Stomach (tissue), 9 donors: ENCODE data around the gene SYNE2. TPM values are rescaled to one million over a fixed set of nuclear protein-coding genes. Genes with fewer than 3 reads are reported as not detected.

Experiments used
- DNase-seq, 2 donors: peaks; one replicate each; pipeline versions ENCODE4 v3.0.0 to v3.0.0-alpha.2; 2013 to 2019
- H3K27ac ChIP-seq, 5 donors: fragments of 200-600 bp in 4 of 5; sonication (generic) in 4 of 5; one replicate each; pipeline ENCODE4 v1.5.1; 2013 to 2019; ENCODE audit warnings: mild to moderate bottlenecking in 1 of 5, moderate library complexity in 1 of 5
- H3K27me3 ChIP-seq, 3 donors: fragments of 200-600 bp; sonication (generic); one replicate each; pipeline ENCODE4 v1.5.1; 2017 to 2019; ENCODE audit warnings: mixed run types in 1 of 3
- H3K36me3 ChIP-seq, 4 donors: fragments of 200-600 bp; sonication (generic); 1 replicate in 3 of 4; 2 replicates in 1 of 4; pipeline ENCODE4 v1.5.1; 2016 to 2019
- H3K4me1 ChIP-seq, 4 donors: fragments of 200-600 bp; sonication (generic); one replicate each; pipeline ENCODE4 v1.5.1; 2016 to 2019
- H3K4me3 ChIP-seq, 4 donors: fragments of 200-600 bp; sonication (generic) in 3 of 4; one replicate each; pipeline ENCODE4 v1.5.1; 2016 to 2019; ENCODE audit warnings: mild to moderate bottlenecking in 1 of 4
- H3K9me3 ChIP-seq, 4 donors: fragments of 200-600 bp; sonication (generic); one replicate each; pipeline ENCODE4 v1.5.1; 2016 to 2019
- EP300 ChIP-seq: sonication (generic); formaldehyde crosslinking; IDR thresholded peaks from one replicate; pipeline ENCODE4 v1.6.1; 2017; ENCODE audit warnings: antibody characterized with exemption
- POLR2A ChIP-seq, 4 donors: fragments of 450-650 bp; IDR thresholded peaks; one replicate each; pipeline ENCODE4 v1.6.1; 2016; ENCODE audit warnings: antibody characterized with exemption in 4 of 4, control low read depth in 2 of 4, mild to moderate bottlenecking in 1 of 4, moderate library complexity in 1 of 4
- POLR2AphosphoS5 ChIP-seq, 3 donors: sonication (generic); formaldehyde crosslinking; IDR thresholded peaks; one replicate each; pipeline ENCODE4 v1.6.1; 2016; ENCODE audit warnings: antibody characterized with exemption in 3 of 3
- WGBS, 5 donors: extraction: QIAGEN DNeasy Blood & Tissue Kit in 3 of 5; methylation state at CpG; one replicate each; pipeline versions ENCODE4 v1.1.5 to v1.1.7; 2013 to 2018; 5-methylcytosine and 5-hydroxymethylcytosine counted together
- intact Hi-C: fragments of 100-400 bp; cut with DNase I; formaldehyde crosslinking; loops from one replicate; pipeline ENCODE4 v1.15.1; 2023; ENCODE audit warnings: low total_unique reads
- polyA plus RNA-seq, 3 donors: library from polyadenylated mRNA; stranded (reverse); fragments of 200-250 nt; gene quantifications; one replicate each; pipeline ENCODE4 v1.2.3, GENCODE V29; 2013
- total RNA-seq, 5 donors: library from RNA; depleted of rRNA; stranded (reverse); fragments of >200 nt; gene quantifications; one replicate each; pipeline versions ENCODE4 v1.1.0 to v1.2.3, GENCODE V29; 2014 to 2016
- TF ChIP-seq, protein P1 (sequence below), 7 experiments: fragments of 450-650 bp in 4 of 7; fragments of 200-600 bp in 3 of 7; sonication (generic) in 3 of 7; IDR thresholded peaks; one replicate each; pipeline ENCODE4 v1.5.1; 2016 to 2019; ENCODE audit warnings: antibody characterized with exemption in 7 of 7, control low read depth in 2 of 7, mild to moderate bottlenecking in 1 of 7
- donor health status: healthy with polysubstance abuse.
- donor health status: Bipolar disorder and iron deficiency.
- donor health status: healthy.

SYNE2 gene
- total and polyA plus RNA-seq, 8 donors, result 14.4 to 280 (median 120) TPM

DNA sequence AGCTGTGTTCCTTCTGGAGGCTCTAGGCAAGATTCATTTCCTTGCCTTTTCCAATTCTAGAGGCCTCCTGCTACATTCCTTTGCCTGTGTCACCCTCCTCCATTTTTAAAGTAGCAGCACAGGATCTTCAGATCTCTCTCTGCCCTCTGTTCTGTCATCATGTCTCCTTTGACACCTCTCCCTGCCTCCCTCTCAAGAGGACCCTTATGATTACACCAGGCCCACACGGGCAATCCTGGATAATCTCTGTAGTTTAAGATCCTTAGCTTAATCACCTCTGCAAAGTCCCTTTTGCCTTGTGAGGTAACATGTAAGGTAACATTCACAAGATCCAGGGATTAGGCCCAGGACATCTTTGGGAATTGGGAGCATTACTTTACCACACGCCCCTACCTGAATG, 155.2 kb downstream of the SYNE2 start:
- 93 to 96% (median 96%) methylated on average over 2 of the region's 2 CpGs for WGBS, 5 donors

DNA sequence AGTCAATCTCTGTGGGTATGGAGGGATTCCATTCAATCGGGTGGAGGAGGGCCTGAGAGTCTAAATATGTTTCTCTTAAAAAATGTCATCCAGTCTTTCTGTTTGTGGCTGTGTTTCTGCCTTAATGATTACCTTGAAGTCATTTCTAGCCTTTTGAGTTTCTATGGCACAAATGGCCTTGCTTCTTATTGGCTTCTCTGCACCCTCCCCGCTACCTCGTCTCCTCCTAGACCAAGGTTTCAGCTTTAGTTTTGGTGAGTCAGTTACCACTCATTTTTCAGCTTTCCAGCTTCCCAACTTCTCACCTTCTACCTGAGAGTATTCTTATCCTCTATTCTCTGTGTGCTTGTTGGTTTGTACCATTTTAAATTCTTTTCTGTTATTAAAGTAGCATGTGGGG, 159.2 kb downstream of the SYNE2 start:
- H3K27me3 ChIP-seq, result no peaks in the 10 kb centered on the region
- no peak for TF ChIP-seq POLR2AphosphoS5 (IDR thresholded peaks at IDR 0.05)
- TF ChIP-seq POLR2A (IDR thresholded peaks at IDR 0.05), result no peak
- TF ChIP-seq EP300, result no peak
- TF ChIP-seq, protein P1, sequence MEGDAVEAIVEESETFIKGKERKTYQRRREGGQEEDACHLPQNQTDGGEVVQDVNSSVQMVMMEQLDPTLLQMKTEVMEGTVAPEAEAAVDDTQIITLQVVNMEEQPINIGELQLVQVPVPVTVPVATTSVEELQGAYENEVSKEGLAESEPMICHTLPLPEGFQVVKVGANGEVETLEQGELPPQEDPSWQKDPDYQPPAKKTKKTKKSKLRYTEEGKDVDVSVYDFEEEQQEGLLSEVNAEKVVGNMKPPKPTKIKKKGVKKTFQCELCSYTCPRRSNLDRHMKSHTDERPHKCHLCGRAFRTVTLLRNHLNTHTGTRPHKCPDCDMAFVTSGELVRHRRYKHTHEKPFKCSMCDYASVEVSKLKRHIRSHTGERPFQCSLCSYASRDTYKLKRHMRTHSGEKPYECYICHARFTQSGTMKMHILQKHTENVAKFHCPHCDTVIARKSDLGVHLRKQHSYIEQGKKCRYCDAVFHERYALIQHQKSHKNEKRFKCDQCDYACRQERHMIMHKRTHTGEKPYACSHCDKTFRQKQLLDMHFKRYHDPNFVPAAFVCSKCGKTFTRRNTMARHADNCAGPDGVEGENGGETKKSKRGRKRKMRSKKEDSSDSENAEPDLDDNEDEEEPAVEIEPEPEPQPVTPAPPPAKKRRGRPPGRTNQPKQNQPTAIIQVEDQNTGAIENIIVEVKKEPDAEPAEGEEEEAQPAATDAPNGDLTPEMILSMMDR (IDR thresholded peaks at IDR 0.05), result no peak
- peaks cover 0 to 60% (median 44%) of the 10 kb centered on the region in 4 donors for H3K36me3 ChIP-seq
- H3K27ac ChIP-seq, result no peak overlapping the region
- no peak overlapping the region for H3K4me3 ChIP-seq
- no peak for DNase-seq
- no peaks in the 10 kb centered on the region for H3K4me1 ChIP-seq
- H3K9me3 ChIP-seq, result peaks cover 0 to 5% (median 4%) of the 10 kb centered on the region in 4 donors
- intact Hi-C loops, result no loop called here
- WGBS, 5 donors, result 92 to 97% (median 95%) methylated on average over 3 of the region's 3 CpGs

More for the DNA sequence above, 155.2 kb downstream of the SYNE2 start:
- H3K27ac ChIP-seq, result no peak overlapping the region
- no peaks in the 10 kb centered on the region for H3K4me1 ChIP-seq
- H3K9me3 ChIP-seq, result no peaks in the 10 kb centered on the region
- DNase-seq, result no peak
- no peak overlapping the region for H3K4me3 ChIP-seq
- intact Hi-C loops, result no loop called here
- H3K27me3 ChIP-seq, result no peaks in the 10 kb centered on the region
- TF ChIP-seq POLR2A (IDR thresholded peaks at IDR 0.05) (no peak), EP300 (no peak), POLR2AphosphoS5 (IDR thresholded peaks at IDR 0.05) (no peak)
- TF ChIP-seq, protein P1 (IDR thresholded peaks at IDR 0.05), result no peak
- peaks cover 0 to 75% (median 69%) of the 10 kb centered on the region in 4 donors for H3K36me3 ChIP-seq

DNA sequence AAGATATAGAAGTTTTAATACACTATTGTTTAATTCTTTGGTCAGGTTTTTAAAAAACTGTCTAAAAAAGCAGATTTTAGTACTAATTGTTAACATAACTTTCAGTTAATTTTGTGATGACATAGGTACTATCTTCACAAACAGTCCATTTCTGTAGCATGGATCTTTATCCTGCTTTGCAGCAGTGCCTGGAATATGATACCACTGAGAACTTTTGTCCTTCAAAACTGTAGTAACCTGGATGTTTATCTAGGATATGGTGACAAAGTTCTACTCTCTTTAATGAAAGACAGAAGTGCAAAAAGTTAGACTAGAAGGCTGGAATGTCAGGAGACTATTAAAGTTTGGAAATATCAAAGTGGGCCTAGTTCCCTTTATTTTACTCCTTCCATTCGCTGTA, 159.9 kb downstream of the SYNE2 start:
- DNase-seq, result no peak
- no peak for TF ChIP-seq EP300
- no peak for TF ChIP-seq POLR2A (IDR thresholded peaks at IDR 0.05)
- TF ChIP-seq, protein P1 (IDR thresholded peaks at IDR 0.05), result no peak
- no peak for TF ChIP-seq POLR2AphosphoS5 (IDR thresholded peaks at IDR 0.05)

DNA sequence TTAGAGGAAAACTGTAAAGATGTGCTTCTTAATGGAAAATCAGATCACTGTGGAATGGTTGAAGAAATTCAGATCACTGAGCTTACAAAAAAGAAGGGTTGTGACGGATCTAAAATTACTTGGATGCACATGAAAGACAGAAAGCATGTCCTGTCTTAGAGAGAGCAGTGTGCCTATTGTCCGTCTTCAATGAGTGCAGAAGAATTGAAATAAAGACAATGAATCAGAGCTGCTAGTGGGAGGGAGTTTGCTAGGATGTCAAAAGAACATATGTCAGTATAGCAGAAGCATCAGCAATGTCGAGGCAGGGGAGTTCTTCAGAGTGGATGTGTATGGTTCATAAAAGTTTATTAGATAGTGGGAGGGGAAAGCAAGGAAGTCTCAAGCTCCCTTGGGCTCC, 172.7 kb downstream of the SYNE2 start:
- TF ChIP-seq POLR2A (IDR thresholded peaks at IDR 0.05), result no peak
- TF ChIP-seq, protein P1 (IDR thresholded peaks at IDR 0.05), result no peak
- no peak for TF ChIP-seq EP300
- no peak for TF ChIP-seq POLR2AphosphoS5 (IDR thresholded peaks at IDR 0.05)
- WGBS, 5 donors, result 93 to 95% (median 93%) methylated on average over 3 of the region's 3 CpGs
- H3K36me3 ChIP-seq, result peaks cover 5 to 99% (median 90%) of the 10 kb centered on the region in 4 donors

More for the DNA sequence above, 159.9 kb downstream of the SYNE2 start:
- intact Hi-C loops, result no loop called here
- Histone ChIP-seq H3K4me3 (no peak overlapping the region), H3K4me1 (no peaks in the 10 kb centered on the region), H3K9me3 (peaks cover 0 to 5% (median 4%) of the 10 kb centered on the region in 4 donors), H3K27me3 (no peaks in the 10 kb centered on the region), H3K27ac (no peak overlapping the region), H3K36me3 (peaks cover 0 to 60% (median 38%) of the 10 kb centered on the region in 4 donors)
- 88 to 100% (median 93%) methylated on average over 1 of the region's 1 CpG for whole genome bisulfite sequencing, 5 donors

More for the DNA sequence above, 172.7 kb downstream of the SYNE2 start:
- Histone ChIP-seq H3K4me1 (no peaks in the 10 kb centered on the region), H3K27ac (no peak overlapping the region), H3K9me3 (no peaks in the 10 kb centered on the region), H3K4me3 (no peak overlapping the region), H3K27me3 (no peaks in the 10 kb centered on the region)
- no peak for DNase-seq
- intact Hi-C loops, result no loop called here
